Measurements from ENCODE around the gene DECR2. TPM values are rescaled to one million over a fixed set of nuclear protein-coding genes. Genes with fewer than 3 reads are reported as not detected.

The DECR2 gene
- total RNA-seq, 4 donors from 2014 or later = 13.6 to 19.6 (median 17.0) TPM

GRCh38 chr16:424033-424622 lies 22.4 kb downstream of the DECR2 start:
- WGBS, 2 donors = 15 to 22% methylated on average over 15 to 16 of the region's 20 CpGs
- Histone ChIP-seq H3K4me1 (peaks cover 26 to 55% (median 30%) of the 10 kb centered on the region in 3 donors), H3K9me3 (no peaks in the 10 kb centered on the region), H3K27me3 (peaks cover 0 to 7% (median 0%) of the 10 kb centered on the region in 4 donors), H3K27ac (peak overlapping the region; percentile 80 to 98 (median 92)), H3K4me3 (peak overlapping the region in 3 of 4 donors; percentile 62 to 79 (median 74)), H3K36me3 (no peaks in the 10 kb centered on the region)
- no peak for TF ChIP-seq CTCF (IDR thresholded peaks at IDR 0.05)
- peak in 1 of 4 donors; percentile 14 for TF ChIP-seq POLR2A (IDR thresholded peaks at IDR 0.05)
- intact Hi-C loops (cut with DNase I) = no loop called here
- DNase-seq = no peak

GRCh38 chr16:424623-425081 lies 23.0 kb downstream of the DECR2 start:
- peaks cover 0 to 7% (median 0%) of the 10 kb centered on the region in 4 donors for H3K27me3 ChIP-seq
- no peaks in the 10 kb centered on the region for H3K9me3 ChIP-seq
- H3K36me3 ChIP-seq = no peaks in the 10 kb centered on the region
- TF ChIP-seq POLR2A (IDR thresholded peaks at IDR 0.05) = no peak
- TF ChIP-seq CTCF (IDR thresholded peaks at IDR 0.05) = no peak
- H3K4me3 ChIP-seq = peak overlapping the region; percentile 57 to 79 (median 68)
- H3K27ac ChIP-seq = peak overlapping the region; percentile 80 to 98 (median 92)
- 3 to 10% methylated on average over 3 to 5 of the region's 31 CpGs for WGBS, 2 donors
- H3K4me1 ChIP-seq = peaks cover 26 to 55% (median 30%) of the 10 kb centered on the region in 3 donors
- no peak for DNase-seq
- intact Hi-C loops (cut with DNase I) = no loop called here

- TF ChIP-seq POLR2A (IDR thresholded peaks at IDR 0.05) = peak in 2 of 4 donors; percentile 50 to 82
- TF ChIP-seq CTCF (IDR thresholded peaks at IDR 0.05) = peak in 2 of 6 experiments; percentile 5
- no peaks in the 10 kb centered on the region for H3K36me3 ChIP-seq
- peaks cover 0 to 7% (median 0%) of the 10 kb centered on the region in 4 donors for H3K27me3 ChIP-seq
- H3K9me3 ChIP-seq = no peaks in the 10 kb centered on the region
- 0% methylated on average over 19 of the region's 77 CpGs; no CpG with 5 or more reads in 1 of the 2 donors for WGBS, 2 donors
- H3K27ac ChIP-seq = peak within 1 kb of the TSS; percentile 80 to 98 (median 92)
- peak within 1 kb of the TSS; percentile 57 to 79 (median 68) for H3K4me3 ChIP-seq
- intact Hi-C loops (cut with DNase I) = no loop called here
- no peak for DNase-seq
- peaks cover 26 to 55% (median 30%) of the 10 kb centered on the region in 3 donors for H3K4me1 ChIP-seq
These were observed 23.5 kb downstream of the DECR2 start, which contains the start of gene RAB11FIP3 for GRCh38 chr16:425082-425718. Gene RAB11FIP3 (plus strand): TSS chr16:425649. CDS start chr16:426007, 358 bp downstream.

GRCh38 chr16:425740-426114 lies 24.0 kb downstream of the DECR2 start:
- Histone ChIP-seq H3K36me3 (no peaks in the 10 kb centered on the region), H3K9me3 (no peaks in the 10 kb centered on the region), H3K4me1 (peaks cover 26 to 55% (median 30%) of the 10 kb centered on the region in 3 donors), H3K4me3 (peak overlapping the region; percentile 57 to 79 (median 68)), H3K27me3 (peaks cover 0 to 7% (median 0%) of the 10 kb centered on the region in 4 donors), H3K27ac (peak overlapping the region; percentile 80 to 98 (median 92))
- TF ChIP-seq POLR2A (IDR thresholded peaks at IDR 0.05) (no peak), CTCF (IDR thresholded peaks at IDR 0.05) (no peak)
- intact Hi-C loops (cut with DNase I) = no loop called here
- DNase-seq = no peak
- WGBS, 2 donors = no CpG with 5 or more reads among the region's 63 CpGs
